Suprapubic skin (tissue), 3 donors: Measurements from ENCODE around the gene HEY2.

Experiments used
- CTCF ChIP-seq, 2 donors: fragments of 200-600 bp in 1 of 2; fragments of 450-650 bp in 1 of 2; sonication (generic) in 1 of 2; IDR thresholded peaks; one replicate each; pipeline ENCODE4 v1.5.1; 2016 to 2019; ENCODE audit warnings: antibody characterized with exemption in 2 of 2, mild to moderate bottlenecking in 1 of 2, moderate library complexity in 1 of 2
- POLR2A ChIP-seq, 2 donors: fragments of 450-650 bp; IDR thresholded peaks; one replicate each; pipeline ENCODE4 v1.6.1; 2017; ENCODE audit warnings: antibody characterized with exemption in 2 of 2, mild to moderate bottlenecking in 2 of 2, moderate library complexity in 2 of 2

GRCh38 chr6:125769147-125769783 lies 19.8 kb downstream of the HEY2 start:
- TF ChIP-seq POLR2A (IDR thresholded peaks at IDR 0.05) (no peak), CTCF (IDR thresholded peaks at IDR 0.05) (no peak)
